Measurements from ENCODE around the gene MORF4L2.

Gene MORF4L2, protein sequence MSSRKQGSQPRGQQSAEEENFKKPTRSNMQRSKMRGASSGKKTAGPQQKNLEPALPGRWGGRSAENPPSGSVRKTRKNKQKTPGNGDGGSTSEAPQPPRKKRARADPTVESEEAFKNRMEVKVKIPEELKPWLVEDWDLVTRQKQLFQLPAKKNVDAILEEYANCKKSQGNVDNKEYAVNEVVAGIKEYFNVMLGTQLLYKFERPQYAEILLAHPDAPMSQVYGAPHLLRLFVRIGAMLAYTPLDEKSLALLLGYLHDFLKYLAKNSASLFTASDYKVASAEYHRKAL

DNA sequence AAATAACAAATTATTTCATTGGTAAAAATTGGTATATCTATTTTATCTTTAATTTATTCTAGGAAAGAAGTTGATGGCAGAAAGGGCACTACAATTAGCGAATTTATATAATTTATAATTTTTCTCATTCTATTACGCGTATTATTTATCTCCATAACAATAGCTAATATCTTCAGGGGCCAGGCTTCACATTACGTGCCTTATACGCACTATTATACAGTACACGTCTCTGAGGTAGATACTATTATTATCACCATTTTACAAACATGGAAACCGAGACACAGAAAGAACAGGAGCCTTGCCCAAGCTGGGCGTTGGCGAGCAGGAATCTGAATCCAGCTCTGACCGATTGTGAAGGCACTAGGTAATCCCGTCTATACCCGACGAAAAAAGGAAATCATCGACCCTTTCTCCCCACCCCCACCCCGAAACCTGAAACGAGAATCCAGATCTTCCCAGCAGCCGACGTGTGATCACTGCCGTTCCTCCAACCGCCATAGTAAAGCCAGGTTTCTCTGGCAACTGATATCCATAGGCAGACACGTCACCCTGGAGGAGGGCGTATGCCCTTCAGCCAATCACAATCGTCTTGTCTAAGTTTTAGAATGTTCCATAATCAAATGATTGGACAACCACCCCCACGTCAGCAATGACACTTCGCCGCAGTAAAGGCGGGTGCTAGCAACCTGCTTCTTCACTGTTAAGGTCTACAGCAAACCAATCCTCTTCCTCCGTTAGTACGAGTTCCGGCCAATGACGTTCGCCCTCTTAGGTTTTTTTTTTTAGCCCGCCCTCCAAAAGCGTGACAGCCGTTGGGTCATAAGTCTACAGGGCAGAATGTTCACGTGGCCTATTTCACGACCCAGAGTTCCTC lies at the start of gene MORF4L2:
MORF4L2 (minus strand) TSS at position 501 of the 874 bp plus-strand sequence. CDS start 9,672 bp downstream, outside the sequence.
- peak; percentile 91 for DNase-seq (ENCODE audit: low read depth)

DNA sequence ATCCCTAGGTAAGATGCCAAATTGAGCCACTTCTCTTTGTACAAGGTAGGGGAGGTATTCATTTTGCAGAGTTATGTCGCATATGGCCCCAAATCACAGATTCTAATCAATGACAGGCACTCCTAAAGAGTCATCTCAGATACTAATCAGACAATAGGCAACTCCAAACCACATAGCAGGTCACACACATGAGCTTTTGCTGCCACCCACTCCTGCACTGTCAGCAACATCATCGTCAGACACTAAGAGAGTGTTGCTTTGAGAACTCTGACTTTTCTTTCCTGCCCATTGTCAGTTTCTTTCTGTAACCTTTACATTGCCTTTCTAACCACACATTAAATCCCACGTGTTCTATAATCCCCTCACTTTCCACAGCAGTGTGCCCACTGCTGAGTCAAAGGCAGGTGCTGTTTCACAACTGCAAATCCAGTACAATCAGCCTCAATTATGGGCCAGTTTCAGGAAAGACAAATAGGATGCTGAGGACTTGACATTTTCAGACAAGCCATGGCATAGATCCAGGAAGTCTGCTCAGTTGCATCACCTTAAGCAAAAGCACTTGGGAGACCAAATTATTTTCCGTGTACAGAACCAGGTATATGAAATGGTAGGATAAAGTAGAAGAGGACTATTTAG lies 47.7 kb upstream of the MORF4L2 start:
- DNase-seq (ENCODE audit: low read depth), result no peak

DNA sequence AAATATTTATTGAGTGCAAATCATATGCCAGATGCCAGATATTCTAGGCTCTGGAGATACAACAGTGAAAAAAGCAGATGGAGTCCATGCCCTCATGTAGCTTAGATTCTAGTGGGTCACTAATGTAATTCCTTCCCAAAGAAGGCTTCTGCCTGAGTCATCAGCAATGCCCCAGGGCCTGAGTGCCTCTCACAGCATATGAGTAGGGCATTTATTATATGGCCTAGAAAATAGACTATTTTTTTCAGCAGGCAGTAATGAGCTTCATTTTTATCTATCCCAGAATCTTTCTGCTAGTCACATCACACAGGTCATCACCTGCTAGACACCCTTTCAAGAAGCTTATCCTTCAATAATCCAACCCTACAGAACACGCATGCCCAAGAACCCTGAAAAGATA lies 46.5 kb upstream of the MORF4L2 start:
- no peak for DNase-seq (ENCODE audit: low read depth)

DNA sequence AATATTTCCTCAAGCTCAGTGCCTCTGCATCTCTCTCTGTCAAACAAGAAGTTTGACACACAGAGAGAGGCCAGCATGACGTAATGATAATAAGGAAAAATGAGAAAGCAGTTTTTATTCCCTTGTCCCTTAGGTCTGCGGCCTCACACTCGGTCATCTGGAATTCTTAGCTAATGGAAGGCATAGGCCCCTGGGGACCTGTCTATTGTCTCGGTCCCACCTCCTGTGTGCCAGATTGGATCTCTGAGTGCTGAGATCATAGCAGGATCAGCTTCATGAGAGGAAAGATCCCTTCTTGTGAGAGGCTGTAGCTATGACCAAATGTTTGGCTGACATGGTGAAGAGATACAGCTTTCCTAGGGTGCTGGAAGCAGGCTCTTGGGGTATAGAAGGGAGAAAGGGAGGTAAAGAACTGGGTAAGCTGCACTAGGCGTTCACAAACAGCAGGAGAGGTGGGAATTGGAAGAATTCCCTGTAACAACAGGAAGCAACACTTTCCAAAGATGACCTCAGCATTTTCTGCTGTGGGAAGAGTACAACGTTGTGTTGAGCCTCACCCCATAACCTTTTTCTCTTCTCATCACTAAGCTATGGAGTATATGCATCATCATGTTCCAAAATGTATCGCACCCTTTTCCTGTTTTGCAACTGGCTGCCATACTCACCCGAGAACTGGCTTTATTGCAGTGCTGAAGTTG lies 44.4 kb upstream of the MORF4L2 start:
- no peak for DNase-seq (ENCODE audit: low read depth)

DNA sequence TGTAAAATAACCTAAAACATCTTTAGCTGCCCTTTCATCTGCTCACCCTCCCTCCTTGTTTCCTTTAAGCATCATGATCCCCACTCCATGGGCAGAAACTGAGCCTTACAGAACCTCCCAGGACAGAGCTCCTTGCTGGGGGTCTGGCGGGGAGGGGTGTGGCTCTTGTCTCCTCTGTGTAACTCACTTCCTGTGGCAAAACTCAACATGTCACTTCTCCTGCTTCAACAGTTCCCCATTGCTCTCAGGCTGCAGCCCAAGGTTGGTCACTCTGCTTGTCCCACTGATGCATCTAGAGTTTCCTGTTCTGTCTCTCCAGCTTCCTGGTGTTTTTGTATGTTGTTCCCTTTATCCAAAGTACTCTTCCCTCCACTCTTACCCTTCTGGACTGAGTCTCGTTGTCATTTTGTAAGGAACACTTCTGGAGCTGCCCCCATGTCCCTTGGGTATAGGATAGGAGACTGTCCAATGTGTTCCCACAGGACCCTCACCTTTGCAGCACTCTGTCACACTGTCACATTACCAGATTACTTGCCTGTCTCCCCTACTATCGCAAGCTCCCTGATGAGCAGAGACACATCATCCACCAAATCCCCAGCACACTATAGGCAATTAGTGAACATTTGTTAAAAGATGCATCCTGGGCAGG lies 43.8 kb upstream of the MORF4L2 start:
- no peak for DNase-seq (ENCODE audit: low read depth)

DNA sequence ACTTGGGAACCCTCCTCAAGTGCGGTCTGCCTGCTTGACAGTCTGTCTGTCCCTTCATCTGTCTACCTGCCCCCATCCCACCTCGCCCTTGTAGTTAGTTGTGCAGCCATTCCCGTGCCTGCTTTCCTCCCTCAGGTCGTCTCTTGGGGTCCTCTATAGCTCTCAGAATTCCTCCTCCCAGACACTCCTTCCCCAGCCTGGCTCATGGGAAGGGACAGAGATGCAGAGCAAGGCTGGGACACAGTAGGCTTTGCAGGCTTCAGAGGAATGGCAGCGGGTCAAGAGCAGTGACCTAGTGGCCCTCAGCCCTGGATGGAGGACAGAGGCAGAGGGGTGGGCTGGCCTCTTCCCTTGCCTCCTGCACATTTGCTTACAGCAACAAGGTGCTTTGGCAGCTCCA lies 42.5 kb upstream of the MORF4L2 start:
- no peak for DNase-seq (ENCODE audit: low read depth)

DNA sequence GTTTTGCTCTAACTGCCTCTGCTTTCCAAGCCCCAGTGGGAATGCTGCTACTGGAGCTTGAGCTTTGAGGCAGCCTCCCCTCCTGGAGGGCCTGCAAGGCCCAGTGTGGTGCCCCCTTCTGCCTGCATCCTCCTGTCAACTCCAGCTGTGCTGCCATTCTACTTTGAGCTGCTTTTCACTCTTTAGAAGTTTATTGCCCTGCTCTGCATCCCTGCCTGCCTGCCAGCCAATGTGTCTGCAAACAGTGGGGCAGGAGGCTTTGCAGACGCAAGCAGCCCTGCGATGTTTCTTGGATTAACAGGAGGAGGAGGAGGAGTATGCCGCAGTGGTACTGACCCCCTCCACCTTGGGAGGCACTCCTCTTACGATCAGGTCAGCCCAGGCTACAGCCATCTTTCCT lies 40.6 kb upstream of the MORF4L2 start:
- DNase-seq (ENCODE audit: low read depth), result no peak

DNA sequence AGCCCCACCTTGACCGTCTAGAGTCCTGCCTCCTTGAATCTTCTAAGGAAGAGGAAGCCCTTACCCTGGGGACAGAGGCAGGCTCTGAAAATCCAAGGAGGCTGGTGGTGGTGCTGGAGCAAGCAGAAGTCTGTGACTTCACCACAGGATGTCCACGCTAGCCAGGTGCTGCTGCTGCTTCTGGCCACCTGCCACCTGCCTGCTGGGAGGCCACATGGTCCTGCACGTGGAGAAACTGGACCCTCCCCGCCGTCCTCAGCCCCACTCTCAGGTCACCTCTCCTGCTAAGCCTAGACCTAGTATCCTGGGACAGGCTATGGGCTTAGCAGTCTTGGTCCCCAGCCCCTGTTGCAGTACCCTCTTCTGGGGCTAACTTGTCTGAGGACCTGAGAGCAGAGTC lies 40.0 kb upstream of the MORF4L2 start:
- DNase-seq (ENCODE audit: low read depth), result no peak

DNA sequence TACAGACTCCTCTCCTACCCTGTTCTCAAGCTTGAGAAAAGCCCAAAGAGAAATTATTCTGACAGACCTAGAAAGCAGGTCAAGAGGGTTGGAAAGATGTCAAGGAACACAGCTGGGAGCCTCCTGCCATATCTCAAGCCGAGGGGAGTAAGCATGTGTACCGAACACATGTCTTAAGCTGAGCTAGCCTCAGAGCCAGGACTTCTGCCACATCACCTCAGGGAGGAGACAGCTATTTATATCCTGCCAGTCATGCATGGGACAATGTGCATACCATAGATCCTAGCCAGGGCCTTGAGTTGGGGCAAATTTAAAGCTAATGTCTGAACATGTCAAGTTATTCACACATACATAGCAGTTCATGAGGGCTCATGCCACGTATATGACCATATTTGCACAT lies 36.0 kb upstream of the MORF4L2 start:
- no peak for DNase-seq (ENCODE audit: low read depth)

DNA sequence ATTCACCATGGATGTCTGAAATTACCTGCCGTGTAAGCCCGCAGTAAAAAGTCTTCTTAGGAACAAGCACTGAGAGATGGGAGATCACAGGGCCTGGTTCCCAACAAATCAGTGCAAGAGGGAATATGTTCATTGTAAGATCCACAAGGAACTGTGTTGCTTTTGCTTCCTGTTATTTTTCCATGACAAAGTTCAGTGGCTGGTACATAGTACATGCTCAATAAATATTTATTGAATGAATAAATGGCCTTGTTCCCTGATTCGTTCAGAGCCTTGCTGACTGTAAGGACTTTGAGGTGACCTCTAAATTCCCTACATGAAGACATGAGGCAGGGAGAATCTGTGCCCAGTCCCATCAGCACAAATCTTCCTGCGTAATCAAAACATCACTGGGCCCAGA lies 31.6 kb upstream of the MORF4L2 start:
- DNase-seq (ENCODE audit: low read depth), result no peak

DNA sequence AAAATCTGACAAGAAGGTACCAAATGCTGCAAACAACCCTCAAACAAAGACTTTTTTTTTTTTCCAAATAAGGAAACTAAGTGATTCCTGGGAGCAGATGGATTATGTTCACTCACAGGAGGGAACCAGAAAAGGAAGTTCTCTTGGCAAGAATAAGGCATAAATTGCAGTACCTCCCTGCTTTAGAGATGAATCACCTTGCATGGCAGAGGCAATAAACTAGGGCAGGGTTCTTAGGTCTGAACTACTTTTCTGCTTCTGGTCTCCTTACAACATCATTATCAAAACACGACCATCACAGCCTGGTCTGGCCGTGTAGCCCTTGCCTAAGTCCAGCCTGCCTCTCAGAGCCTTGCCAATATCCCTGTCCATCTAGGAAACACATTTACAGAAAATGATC lies 30.5 kb upstream of the MORF4L2 start:
- no peak for DNase-seq (ENCODE audit: low read depth)

DNA sequence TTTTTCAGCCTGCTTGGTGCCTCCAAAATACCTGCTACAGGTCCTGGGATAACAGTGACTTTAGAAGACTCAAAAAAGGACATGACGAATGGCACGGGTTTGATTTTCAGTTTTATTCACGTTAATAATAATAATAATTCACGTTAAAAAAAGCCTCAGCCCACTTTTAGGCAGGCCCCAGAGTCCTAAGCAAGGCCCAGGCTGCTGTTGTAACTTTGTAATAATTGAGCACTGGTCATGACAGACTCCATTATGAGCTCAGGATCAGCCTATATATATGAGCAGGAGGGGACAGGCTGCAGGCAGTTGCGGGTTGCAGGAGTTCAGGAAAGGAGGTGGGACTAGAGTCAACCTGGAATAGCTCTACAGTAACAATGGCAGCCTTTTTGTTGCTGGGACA lies 24.1 kb upstream of the MORF4L2 start, which contains the start of gene TMEM31:
TMEM31 (plus strand) TSS at position 301 of the 400 bp plus-strand sequence. CDS start 1,350 bp downstream, outside the sequence.
- DNase-seq (ENCODE audit: low read depth), result no peak

DNA sequence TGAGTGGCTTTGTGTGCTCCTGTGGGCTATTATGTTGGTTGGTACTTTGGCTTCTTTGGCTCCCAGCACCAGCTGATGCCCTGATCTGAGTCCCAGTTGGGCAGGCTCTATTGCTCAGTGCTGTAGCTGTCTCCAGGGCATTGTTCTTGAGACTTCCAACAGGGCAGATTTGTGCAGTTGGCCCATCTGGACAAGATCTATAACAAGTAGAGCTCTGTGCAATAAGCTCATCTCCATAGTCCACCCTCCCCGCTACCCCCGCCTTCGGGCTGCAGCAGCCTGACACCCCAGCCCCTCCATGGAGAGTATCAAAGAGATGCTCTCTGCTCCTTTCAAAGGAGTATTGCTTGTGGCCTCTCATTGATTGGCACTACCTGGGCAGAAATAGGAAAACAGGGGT lies 18.4 kb upstream of the MORF4L2 start:
- DNase-seq (ENCODE audit: low read depth), result no peak

DNA sequence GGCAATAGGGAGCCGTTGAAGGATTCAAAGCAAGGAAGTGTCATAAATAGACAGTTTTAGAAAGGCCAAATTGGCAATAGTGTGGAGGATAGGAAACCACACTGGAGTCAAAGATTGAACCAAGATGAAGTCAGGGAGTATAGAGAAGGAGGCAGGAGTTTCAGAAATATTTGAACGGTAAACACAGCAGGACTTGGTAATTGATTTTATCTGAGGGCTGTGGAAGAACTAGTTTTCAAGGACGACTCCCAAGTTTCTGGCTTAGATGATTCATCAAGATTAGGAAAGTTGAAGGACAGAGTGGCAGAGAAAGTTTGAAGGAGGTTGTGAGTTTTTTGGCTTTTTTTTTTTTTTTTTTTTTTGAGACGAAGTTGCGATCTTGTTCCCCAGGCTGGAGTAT lies 12.7 kb upstream of the MORF4L2 start:
- DNase-seq (ENCODE audit: low read depth), result no peak

DNA sequence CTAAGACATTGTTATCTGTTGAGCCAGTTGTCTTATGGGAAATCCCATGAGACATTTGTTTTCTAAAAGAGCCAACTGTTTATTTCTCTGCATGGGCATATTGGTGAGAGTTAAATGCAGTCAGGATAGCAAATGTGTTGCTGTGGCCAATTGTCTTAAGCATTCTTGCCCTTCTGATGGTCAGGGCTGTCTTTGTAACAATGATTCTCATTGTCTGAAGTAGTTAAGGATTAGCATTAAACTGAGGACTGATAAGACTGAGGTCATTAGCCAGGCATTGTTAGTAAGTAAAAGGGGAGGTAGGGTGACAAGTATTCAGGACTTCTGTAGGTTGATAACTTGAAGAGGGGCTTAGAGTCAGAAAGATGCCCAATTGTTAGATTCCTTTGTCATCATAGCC lies 11.2 kb upstream of the MORF4L2 start:
- DNase-seq (ENCODE audit: low read depth), result no peak

DNA sequence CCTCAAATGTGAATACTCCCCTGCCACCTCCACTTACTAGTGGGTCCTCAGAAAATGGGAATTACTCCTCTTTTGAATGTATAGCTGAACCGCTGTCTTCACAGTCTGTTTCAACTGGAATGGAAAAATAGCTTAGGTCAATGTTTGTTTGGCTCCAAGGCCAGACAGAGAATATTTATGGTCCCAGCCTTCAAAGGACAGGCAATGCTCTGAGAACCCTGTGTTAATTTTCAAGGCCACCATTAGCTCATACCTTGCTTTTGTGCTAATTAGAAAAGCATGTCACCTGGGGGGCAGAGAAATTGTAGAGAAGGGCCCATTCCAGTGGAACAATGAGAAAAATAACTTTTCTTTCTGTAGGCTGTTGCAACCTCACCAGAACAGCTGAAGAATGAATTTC lies 4.6 kb upstream of the MORF4L2 start:
- no peak for DNase-seq (ENCODE audit: low read depth)

DNA sequence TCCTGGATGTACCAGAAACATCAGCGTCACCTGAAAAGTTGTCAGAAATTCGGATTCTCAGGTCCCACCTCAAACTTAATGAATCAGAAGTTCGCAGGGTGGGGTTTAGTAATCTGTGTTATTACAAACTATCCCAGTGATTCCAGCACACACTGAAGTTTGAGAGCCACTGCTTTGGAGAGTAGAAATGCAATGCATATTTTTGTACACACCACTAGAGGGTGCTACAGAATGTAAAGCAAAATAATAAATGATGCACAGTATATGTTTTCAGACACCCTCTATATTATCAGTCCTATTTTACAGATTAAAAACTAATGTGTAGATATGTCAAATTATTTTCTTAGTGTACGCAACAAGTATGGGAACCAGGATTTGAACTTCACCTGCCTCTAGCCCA lies 2.4 kb upstream of the MORF4L2 start:
- no peak for DNase-seq (ENCODE audit: low read depth)

DNA sequence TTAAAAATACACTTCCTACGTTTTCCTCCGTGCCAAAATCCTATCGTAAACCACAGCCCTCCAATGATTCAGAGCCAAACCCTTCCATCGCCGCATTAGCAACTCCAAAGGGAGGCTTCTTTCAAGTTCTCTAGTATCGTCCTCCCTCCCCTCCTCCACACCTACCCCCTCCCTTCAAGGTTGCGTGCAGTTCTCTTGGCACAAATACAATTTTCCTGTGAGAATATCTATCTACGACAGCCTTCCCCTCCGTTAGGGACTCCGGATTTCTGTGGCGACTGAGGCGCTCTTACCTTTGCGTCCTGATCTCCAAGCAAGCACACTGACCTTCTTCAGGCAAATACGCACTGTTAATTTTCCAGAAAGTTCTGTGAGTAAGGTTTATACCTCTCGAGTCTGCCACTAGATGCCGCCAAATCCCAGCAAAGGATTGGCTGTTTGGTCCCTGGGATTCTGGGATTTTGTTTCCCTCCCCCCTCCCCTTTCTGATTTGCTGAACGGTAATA lies 1.2 kb upstream of the MORF4L2 start:
- peak; percentile 64 for DNase-seq (ENCODE audit: low read depth)

DNA sequence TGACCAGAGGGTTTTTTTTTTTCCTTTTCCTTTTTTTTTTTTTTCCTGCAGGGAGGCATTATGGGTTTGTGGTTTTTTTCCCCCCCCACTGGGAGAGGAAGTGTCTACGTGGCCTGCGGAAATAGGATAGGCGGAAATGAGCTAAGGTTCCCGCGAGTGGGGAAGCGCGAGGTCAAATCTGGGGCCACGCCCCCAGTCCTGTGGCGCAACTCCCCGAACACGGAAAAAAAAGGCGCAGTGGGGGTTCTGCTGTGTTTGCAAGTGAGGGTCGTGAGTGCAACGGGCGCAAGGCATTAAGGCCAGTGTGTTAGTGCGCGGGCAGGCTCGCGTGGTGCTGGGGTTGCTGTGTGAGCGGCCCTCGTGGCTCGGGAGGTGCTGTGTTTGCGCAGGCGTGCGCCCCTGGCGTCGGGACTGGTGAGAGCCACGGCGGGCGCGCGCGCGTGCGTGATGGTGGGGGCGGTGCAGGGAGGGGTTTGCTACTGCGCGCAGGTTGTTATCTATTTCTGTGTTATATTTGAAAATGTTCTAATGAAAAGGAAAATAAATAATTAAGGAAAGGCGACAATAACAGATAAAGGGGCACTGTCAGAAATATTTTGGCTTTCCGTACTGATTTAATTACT lies 685 bp upstream of the MORF4L2 start:
- DNase-seq (ENCODE audit: low read depth), result no peak

DNA sequence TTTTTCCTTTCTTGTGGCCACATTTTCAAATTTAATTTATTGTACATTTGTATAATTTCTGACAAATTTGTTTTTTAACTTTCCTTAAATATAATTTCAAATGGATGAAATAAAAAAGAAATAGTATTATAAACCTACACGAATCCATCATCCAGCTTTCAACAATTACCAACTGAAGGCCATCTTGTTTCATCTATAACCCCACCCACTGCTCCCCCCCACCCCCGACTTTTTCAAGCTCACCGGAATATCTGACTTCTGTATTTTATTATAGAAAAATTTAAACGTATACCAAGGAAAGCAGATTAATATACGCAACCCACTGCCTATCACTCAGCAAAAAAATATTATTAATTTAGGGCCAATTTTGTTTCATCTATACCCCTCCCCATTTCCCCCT lies 1.1 kb downstream of the MORF4L2 start:
- no peak for DNase-seq (ENCODE audit: low read depth)

DNA sequence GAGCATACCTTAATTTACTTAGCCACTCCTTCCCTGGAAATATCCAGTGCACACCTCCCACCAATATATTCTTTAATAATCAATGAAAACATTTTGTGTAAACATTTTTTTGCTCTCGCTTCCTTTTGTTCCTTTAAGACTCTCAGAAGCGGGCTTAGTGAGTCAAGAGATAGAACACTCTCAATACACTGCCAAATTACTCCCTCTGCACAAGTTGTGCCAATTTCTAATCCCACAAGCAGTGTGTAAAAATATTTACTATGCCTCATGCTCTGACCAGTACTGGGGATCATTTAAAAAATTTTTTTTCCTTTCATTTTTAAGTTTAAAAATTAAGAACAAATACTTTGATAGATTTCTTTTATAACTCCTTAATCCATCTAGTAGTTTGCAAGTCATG lies 5.1 kb downstream of the MORF4L2 start:
- DNase-seq (ENCODE audit: low read depth), result no peak

All from HS-27A (cell line).